HEK293 (cell line): ENCODE data around the gene NTSR1.

Source experiments
- BCL11A ChIP-seq: fragments of 450-650 bp; formaldehyde crosslinking; IDR thresholded peaks from 2 replicates; pipeline ENCODE4 v1.5.1; 2016; ENCODE audit warnings: low read depth, missing biosample characterization, missing genetic modification characterization
- BCL11B ChIP-seq: fragments of 450-650 bp; formaldehyde crosslinking; IDR thresholded peaks from 2 replicates; pipeline ENCODE4 v1.5.1; 2016; ENCODE audit warnings: low read depth, missing biosample characterization, missing genetic modification characterization
- EGR2 ChIP-seq: fragments of 450-650 bp; formaldehyde crosslinking; IDR thresholded peaks from 2 replicates; pipeline ENCODE4 v1.5.1; 2016; ENCODE audit warnings: low read depth, missing biosample characterization, missing genetic modification characterization
- GFI1B ChIP-seq: fragments of 450-650 bp; formaldehyde crosslinking; IDR thresholded peaks from 2 replicates; pipeline ENCODE4 v1.5.1; 2016; ENCODE audit warnings: missing biosample characterization, missing genetic modification characterization
- GLIS1 ChIP-seq: fragments of 450-650 bp; formaldehyde crosslinking; IDR thresholded peaks from 2 replicates; pipeline ENCODE4 v1.5.1; 2016; ENCODE audit warnings: missing biosample characterization, missing genetic modification characterization
- GLIS2 ChIP-seq: fragments of 450-650 bp; formaldehyde crosslinking; IDR thresholded peaks from 2 replicates; pipeline ENCODE4 v1.5.1; 2016; ENCODE audit warnings: missing biosample characterization, missing genetic modification characterization
- HIC1 ChIP-seq: fragments of 450-650 bp; formaldehyde crosslinking; IDR thresholded peaks from 2 replicates; pipeline ENCODE4 v1.5.1; 2016; ENCODE audit warnings: missing biosample characterization, missing genetic modification characterization
- KLF16 ChIP-seq: fragments of 450-650 bp; formaldehyde crosslinking; IDR thresholded peaks from 2 replicates; pipeline ENCODE4 v1.5.1; 2017; ENCODE audit warnings: missing biosample characterization, missing genetic modification characterization
- KLF8 ChIP-seq: fragments of 450-650 bp; formaldehyde crosslinking; IDR thresholded peaks from 2 replicates; pipeline ENCODE4 v1.5.1; 2016; ENCODE audit warnings: missing biosample characterization, missing genetic modification characterization
- KLF9 ChIP-seq: fragments of 450-650 bp; formaldehyde crosslinking; IDR thresholded peaks from 2 replicates; pipeline ENCODE4 v1.5.1; 2016; ENCODE audit warnings: missing biosample characterization, missing genetic modification characterization, low read depth
- MZF1 ChIP-seq: fragments of 450-650 bp; formaldehyde crosslinking; IDR thresholded peaks from 2 replicates; pipeline ENCODE4 v1.5.1; 2017; ENCODE audit warnings: missing biosample characterization, missing genetic modification characterization, borderline replicate concordance
- PATZ1 ChIP-seq: fragments of 450-650 bp; formaldehyde crosslinking; IDR thresholded peaks from 2 replicates; pipeline ENCODE4 v1.5.1; 2016; ENCODE audit warnings: missing biosample characterization, missing genetic modification characterization
- REPIN1 ChIP-seq: fragments of 450-650 bp; formaldehyde crosslinking; IDR thresholded peaks from 2 replicates; pipeline ENCODE4 v1.5.1; 2017; ENCODE audit warnings: missing biosample characterization, missing genetic modification characterization, low read depth
- SCRT2 ChIP-seq: fragments of 450-650 bp; formaldehyde crosslinking; IDR thresholded peaks from 2 replicates; pipeline ENCODE4 v1.5.1; 2016; ENCODE audit warnings: missing biosample characterization, missing genetic modification characterization
- SP2 ChIP-seq: fragments of 450-650 bp; formaldehyde crosslinking; IDR thresholded peaks from 2 replicates; pipeline ENCODE4 v1.5.1; 2016; ENCODE audit warnings: missing biosample characterization, missing genetic modification characterization
- SP3 ChIP-seq: fragments of 450-650 bp; formaldehyde crosslinking; IDR thresholded peaks from 2 replicates; pipeline ENCODE4 v1.5.1; 2016; ENCODE audit warnings: missing biosample characterization, missing genetic modification characterization
- ZBTB20 ChIP-seq: fragments of 450-650 bp; formaldehyde crosslinking; IDR thresholded peaks from 2 replicates; pipeline ENCODE4 v1.5.1; 2016; ENCODE audit warnings: missing biosample characterization, missing genetic modification characterization
- ZBTB6 ChIP-seq: fragments of 450-650 bp; formaldehyde crosslinking; IDR thresholded peaks from 2 replicates; pipeline ENCODE4 v1.5.1; 2017; ENCODE audit warnings: missing biosample characterization, missing genetic modification characterization
- ZBTB8A ChIP-seq: fragments of 450-650 bp; formaldehyde crosslinking; IDR thresholded peaks from 2 replicates; pipeline ENCODE4 v1.5.1; 2016; ENCODE audit warnings: missing biosample characterization, missing genetic modification characterization
- ZFHX2 ChIP-seq: fragments of 450-650 bp; formaldehyde crosslinking; conservative IDR thresholded peaks from 2 replicates; pipeline ENCODE4 v1.5.1; 2016; ENCODE audit warnings: missing biosample characterization, missing genetic modification characterization
- ZNF24 ChIP-seq: fragments of 450-650 bp; formaldehyde crosslinking; IDR thresholded peaks from 2 replicates; pipeline ENCODE4 v1.5.1; 2016; ENCODE audit warnings: missing biosample characterization, missing genetic modification characterization
- ZNF266 ChIP-seq: fragments of 450-650 bp; formaldehyde crosslinking; IDR thresholded peaks from 2 replicates; pipeline ENCODE4 v1.5.1; 2016; ENCODE audit warnings: missing biosample characterization, missing genetic modification characterization, low read depth
- ZNF488 ChIP-seq: fragments of 450-650 bp; formaldehyde crosslinking; IDR thresholded peaks from 2 replicates; pipeline ENCODE4 v1.5.1; 2016; ENCODE audit warnings: missing biosample characterization, missing genetic modification characterization
- ZNF544 ChIP-seq: fragments of 450-650 bp; formaldehyde crosslinking; IDR thresholded peaks from 2 replicates; pipeline ENCODE4 v1.5.0; 2017; ENCODE audit warnings: missing biosample characterization, missing genetic modification characterization
- ZNF561 ChIP-seq: fragments of 450-650 bp; IDR thresholded peaks from 2 replicates; pipeline ENCODE4 v1.5.1; 2018; ENCODE audit warnings: missing biosample characterization, missing genetic modification characterization, borderline replicate concordance
- ZNF600 ChIP-seq: fragments of 450-650 bp; formaldehyde crosslinking; IDR thresholded peaks from 2 replicates; pipeline ENCODE4 v1.5.1; 2016; ENCODE audit warnings: missing biosample characterization, missing genetic modification characterization
- ZNF610 ChIP-seq: fragments of 450-650 bp; formaldehyde crosslinking; IDR thresholded peaks from 2 replicates; pipeline ENCODE4 v1.5.1; 2016; ENCODE audit warnings: missing biosample characterization, missing genetic modification characterization, borderline replicate concordance
- ZSCAN16 ChIP-seq: fragments of 450-650 bp; formaldehyde crosslinking; IDR thresholded peaks from 2 replicates; pipeline ENCODE4 v1.5.1; 2016; ENCODE audit warnings: missing biosample characterization, missing genetic modification characterization
- ZSCAN4 ChIP-seq: fragments of 450-650 bp; formaldehyde crosslinking; IDR thresholded peaks from 2 replicates; pipeline ENCODE4 v1.5.1; 2017; ENCODE audit warnings: missing biosample characterization, missing genetic modification characterization
- TF ChIP-seq, protein P1 (sequence below): fragments of 450-650 bp; formaldehyde crosslinking; IDR thresholded peaks from 2 replicates; pipeline ENCODE4 v1.5.1; 2016; ENCODE audit warnings: missing biosample characterization, missing genetic modification characterization
- TF ChIP-seq, protein P2 (sequence below): fragments of 450-650 bp; formaldehyde crosslinking; IDR thresholded peaks from 2 replicates; pipeline ENCODE4 v1.5.1; 2016; ENCODE audit warnings: missing biosample characterization, missing genetic modification characterization

Gene NTSR1

DNA sequence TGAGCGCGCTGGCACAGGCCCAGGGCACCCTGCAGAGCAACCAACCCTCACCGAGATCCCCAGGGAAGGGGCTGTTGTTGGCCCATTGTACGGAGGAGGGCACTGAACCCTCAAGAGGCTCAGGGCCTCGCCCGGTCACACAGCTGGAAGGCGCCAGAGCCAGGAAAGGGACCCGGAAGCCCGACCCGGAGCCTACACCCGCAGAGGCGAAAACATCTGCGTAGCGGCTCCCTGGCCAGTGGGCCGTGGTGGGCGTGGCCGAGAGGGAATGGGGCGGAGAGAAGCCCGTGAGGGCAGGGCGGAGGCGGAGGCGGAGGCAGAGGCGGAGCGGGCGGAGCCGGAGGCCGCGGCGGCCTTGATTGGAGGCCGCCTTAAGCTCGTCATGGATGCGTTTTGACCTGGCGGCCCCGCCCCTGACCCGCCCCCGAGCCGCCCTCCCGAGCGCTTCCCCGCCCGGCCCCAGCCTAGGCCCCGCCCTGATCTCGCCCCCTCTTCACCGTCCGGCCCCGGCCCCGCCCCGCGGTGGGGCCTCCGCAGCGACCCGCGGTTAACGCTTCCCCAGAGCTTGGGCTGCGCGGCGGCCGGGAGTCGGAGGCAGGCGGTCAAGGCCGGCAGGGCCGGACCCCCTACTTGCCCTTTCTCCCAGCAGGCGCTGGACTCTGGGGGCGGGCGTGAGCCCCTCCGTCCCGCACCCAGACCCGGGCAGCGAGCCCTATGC lies 85.5 kb downstream of the NTSR1 start (continued):
- no peak for TF ChIP-seq ZNF610 (tag by site-specific recombination)
- peak; percentile 88; the same call in 1 of the 2 replicates for TF ChIP-seq HIC1 (tag by site-specific recombination)
- TF ChIP-seq KLF8 (tag by site-specific recombination), result peak; percentile 65
- no peak; the same call in 1 of the 2 replicates for TF ChIP-seq ZNF24 (tag by site-specific recombination)
- TF ChIP-seq GLIS1 (tag by site-specific recombination), result peak; percentile 86
- TF ChIP-seq GFI1B, result no peak
- 0 out of 2 replicates have a peak, but pooled peaks have one; percentile 23 for TF ChIP-seq BCL11A
- TF ChIP-seq ZSCAN16 (tag by site-specific recombination), result no peak
- TF ChIP-seq ZNF266 (tag by site-specific recombination), result no peak
- TF ChIP-seq PATZ1, result peak; percentile 66
- no peak for TF ChIP-seq ZNF488 (tag by site-specific recombination)
- TF ChIP-seq GLIS2 (tag by site-specific recombination), result peak; percentile 71
- no peak for TF ChIP-seq BCL11B (tag by site-specific recombination)
- TF ChIP-seq, protein P1, sequence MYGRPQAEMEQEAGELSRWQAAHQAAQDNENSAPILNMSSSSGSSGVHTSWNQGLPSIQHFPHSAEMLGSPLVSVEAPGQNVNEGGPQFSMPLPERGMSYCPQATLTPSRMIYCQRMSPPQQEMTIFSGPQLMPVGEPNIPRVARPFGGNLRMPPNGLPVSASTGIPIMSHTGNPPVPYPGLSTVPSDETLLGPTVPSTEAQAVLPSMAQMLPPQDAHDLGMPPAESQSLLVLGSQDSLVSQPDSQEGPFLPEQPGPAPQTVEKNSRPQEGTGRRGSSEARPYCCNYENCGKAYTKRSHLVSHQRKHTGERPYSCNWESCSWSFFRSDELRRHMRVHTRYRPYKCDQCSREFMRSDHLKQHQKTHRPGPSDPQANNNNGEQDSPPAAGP, result peak; percentile 74
- TF ChIP-seq ZBTB20, result peak; percentile 54
- TF ChIP-seq SP3 (tag by site-specific recombination), result peak; percentile 94
- peak; percentile 96 for TF ChIP-seq ZFHX2 (tag by site-specific recombination)
- TF ChIP-seq KLF16 (tag by site-specific recombination), result peak; percentile 57; the same call in 1 of the 2 replicates
- TF ChIP-seq MZF1, result no peak
- TF ChIP-seq SP2 (tag by site-specific recombination), result peak; percentile 82
- TF ChIP-seq SCRT2 (tag by site-specific recombination), result no peak
- TF ChIP-seq ZBTB6, result peak; percentile 86
- TF ChIP-seq KLF9 (tag by site-specific recombination), result peak; percentile 90
- TF ChIP-seq ZNF600 (tag by site-specific recombination), result peak; percentile 90
- TF ChIP-seq, protein P2, sequence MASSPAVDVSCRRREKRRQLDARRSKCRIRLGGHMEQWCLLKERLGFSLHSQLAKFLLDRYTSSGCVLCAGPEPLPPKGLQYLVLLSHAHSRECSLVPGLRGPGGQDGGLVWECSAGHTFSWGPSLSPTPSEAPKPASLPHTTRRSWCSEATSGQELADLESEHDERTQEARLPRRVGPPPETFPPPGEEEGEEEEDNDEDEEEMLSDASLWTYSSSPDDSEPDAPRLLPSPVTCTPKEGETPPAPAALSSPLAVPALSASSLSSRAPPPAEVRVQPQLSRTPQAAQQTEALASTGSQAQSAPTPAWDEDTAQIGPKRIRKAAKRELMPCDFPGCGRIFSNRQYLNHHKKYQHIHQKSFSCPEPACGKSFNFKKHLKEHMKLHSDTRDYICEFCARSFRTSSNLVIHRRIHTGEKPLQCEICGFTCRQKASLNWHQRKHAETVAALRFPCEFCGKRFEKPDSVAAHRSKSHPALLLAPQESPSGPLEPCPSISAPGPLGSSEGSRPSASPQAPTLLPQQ (tag by site-specific recombination), result peak; percentile 93
- TF ChIP-seq ZNF544 (tag by site-specific recombination), result no peak
- peak; percentile 35; the same call in 1 of the 2 replicates for TF ChIP-seq ZNF561
- no peak for TF ChIP-seq REPIN1 (tag by site-specific recombination)
- peak; percentile 92 for TF ChIP-seq EGR2
- no peak for TF ChIP-seq ZSCAN4 (tag by site-specific recombination)
- peak; percentile 89 for TF ChIP-seq ZBTB8A
